Muscle layer of duodenum (tissue), 2 donors: Measurements from ENCODE around the gene RNF103.
"Not testable (repeated sequence)": the region's sequence is repeated elsewhere in the genome, so short reads cannot be mapped to it uniquely, and the experiment has no call there.

Source experiments
- H3K27ac ChIP-seq: one replicate; pipeline ENCODE4 v1.7.0; 2013; ENCODE audit warnings: mild to moderate bottlenecking, low read length
- H3K27me3 ChIP-seq: one replicate; pipeline ENCODE4 v1.7.0; 2013; ENCODE audit warnings: low read depth, mild to moderate bottlenecking, control low read depth, low read length
- H3K36me3 ChIP-seq, 2 donors: one replicate each; pipeline ENCODE4 v1.7.0; 2013; ENCODE audit warnings: low read length in 2 of 2, control low read depth in 1 of 2, mild to moderate bottlenecking in 1 of 2; ENCODE audit not compliant: insufficient read depth in 2 of 2, control insufficient read depth in 1 of 2
- H3K4me1 ChIP-seq, 2 donors: one replicate each; pipeline ENCODE4 v1.7.0; 2013; ENCODE audit warnings: low read length in 2 of 2, mild to moderate bottlenecking in 2 of 2, control low read depth in 1 of 2, moderate library complexity in 1 of 2; ENCODE audit not compliant: insufficient read depth in 2 of 2, control insufficient read depth in 1 of 2
- H3K4me3 ChIP-seq, 2 donors: one replicate each; pipeline ENCODE4 v1.7.0; 2013; ENCODE audit warnings: low read length in 2 of 2, low read depth in 1 of 2, mild to moderate bottlenecking in 1 of 2
- H3K9me3 ChIP-seq, 2 donors: one replicate each; pipeline ENCODE4 v1.7.0; 2013; ENCODE audit warnings: low read length in 2 of 2, control low read depth in 1 of 2, mild to moderate bottlenecking in 1 of 2; ENCODE audit not compliant: control insufficient read depth in 1 of 2
- donor health status: healthy.

Gene RNF103

GRCh38 chr2:86598966-86599365 is 24.7 kb downstream of the RNF103 start:
- H3K9me3 ChIP-seq = no peaks in the 10 kb centered on the region
- peaks cover 2 to 11% of the 10 kb centered on the region in 2 donors for H3K36me3 ChIP-seq
- no peak overlapping the region for H3K4me3 ChIP-seq
- no peak overlapping the region for H3K27ac ChIP-seq
- H3K27me3 ChIP-seq = no peaks in the 10 kb centered on the region
- peaks cover 0 to 5% of the 10 kb centered on the region in 2 donors for H3K4me1 ChIP-seq

DNA sequence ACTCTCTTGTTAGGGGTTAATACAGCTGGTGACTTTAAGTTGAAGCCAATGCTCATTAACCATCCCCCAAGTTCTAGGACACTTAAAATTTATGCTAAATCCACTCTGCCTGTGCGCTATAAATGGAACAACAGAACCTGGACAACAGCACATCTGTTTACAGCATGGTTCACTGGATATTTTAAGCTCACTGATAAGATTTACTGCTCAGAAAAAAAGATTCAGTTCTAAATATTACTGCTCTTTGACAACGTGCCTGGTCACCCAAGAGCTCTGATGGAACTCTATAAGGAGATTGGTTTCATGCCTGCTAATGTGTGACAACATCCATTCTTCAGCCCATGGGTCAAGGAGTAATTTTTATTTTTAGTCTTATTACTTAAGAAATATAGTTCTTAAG is 27.5 kb downstream of the RNF103 start:
- no peak overlapping the region for H3K4me3 ChIP-seq
- no peak overlapping the region for H3K27ac ChIP-seq
- H3K27me3 ChIP-seq = no peaks in the 10 kb centered on the region
- H3K9me3 ChIP-seq = no peaks in the 10 kb centered on the region
- no peaks in the 10 kb centered on the region for H3K36me3 ChIP-seq
- peaks cover 0 to 14% of the 10 kb centered on the region in 2 donors for H3K4me1 ChIP-seq

DNA sequence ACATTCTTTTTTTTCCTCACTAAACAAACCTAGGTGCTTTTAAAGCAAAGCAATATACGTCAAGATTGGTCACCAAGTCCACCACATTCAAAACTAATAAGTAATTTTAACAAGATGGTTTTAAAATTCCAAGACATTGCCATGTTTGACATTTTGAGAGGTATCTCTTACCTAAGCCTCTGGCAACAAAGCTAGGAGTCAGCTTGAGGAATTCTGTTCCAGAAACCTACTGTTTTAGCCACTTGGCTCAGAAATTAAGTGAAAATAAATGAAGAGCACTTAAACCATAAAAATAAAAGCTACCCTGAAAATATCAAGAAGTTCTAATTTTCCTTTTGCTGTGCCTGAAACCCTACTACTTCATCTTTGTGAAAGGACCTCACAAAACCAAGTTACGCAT is 30.4 kb downstream of the RNF103 start:
- Histone ChIP-seq H3K9me3 (no peaks in the 10 kb centered on the region), H3K36me3 (no peaks in the 10 kb centered on the region), H3K27ac (no peak overlapping the region), H3K27me3 (no peaks in the 10 kb centered on the region), H3K4me3 (no peak overlapping the region), H3K4me1 (peaks cover 0 to 14% of the 10 kb centered on the region in 2 donors)

GRCh38 chr2:86592547-86593230 is 31.0 kb downstream of the RNF103 start:
- Histone ChIP-seq H3K36me3 (no peaks in the 10 kb centered on the region), H3K4me3 (no peak overlapping the region), H3K4me1 (peaks cover 0 to 14% of the 10 kb centered on the region in 2 donors), H3K27ac (no peak overlapping the region), H3K9me3 (no peaks in the 10 kb centered on the region), H3K27me3 (no peaks in the 10 kb centered on the region)

DNA sequence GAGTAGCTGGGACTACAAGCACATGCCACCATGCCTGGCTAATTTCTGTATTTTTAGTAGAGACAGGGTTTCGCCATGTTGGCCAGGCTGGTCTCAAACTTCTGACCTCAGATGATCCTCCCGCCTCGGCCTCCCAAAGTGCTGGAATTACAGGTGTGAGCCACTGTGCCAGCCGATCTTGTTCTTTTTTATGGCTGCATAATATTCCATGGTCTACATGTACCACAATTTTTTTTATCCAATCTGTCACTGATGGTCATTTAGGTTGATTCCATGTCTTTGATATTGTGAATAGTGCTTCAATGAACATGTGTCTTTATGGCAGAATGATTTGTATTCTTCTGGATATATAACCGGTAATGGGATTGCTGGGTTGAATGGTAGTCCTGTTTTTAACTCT is 34.0 kb downstream of the RNF103 start:
- not testable (repeated sequence) for H3K9me3 ChIP-seq, H3K27me3 ChIP-seq, H3K4me1 ChIP-seq, H3K4me3 ChIP-seq, H3K36me3 ChIP-seq, H3K27ac ChIP-seq

- H3K36me3 ChIP-seq = no peaks in the 10 kb centered on the region
- no peaks in the 10 kb centered on the region for H3K9me3 ChIP-seq
- H3K4me3 ChIP-seq = no peak overlapping the region
- H3K27me3 ChIP-seq = no peaks in the 10 kb centered on the region
- no peaks in the 10 kb centered on the region for H3K4me1 ChIP-seq
- H3K27ac ChIP-seq = no peak overlapping the region
Observed at GRCh38 chr2:86584151-86584913, 39.3 kb downstream of the RNF103 start.

DNA sequence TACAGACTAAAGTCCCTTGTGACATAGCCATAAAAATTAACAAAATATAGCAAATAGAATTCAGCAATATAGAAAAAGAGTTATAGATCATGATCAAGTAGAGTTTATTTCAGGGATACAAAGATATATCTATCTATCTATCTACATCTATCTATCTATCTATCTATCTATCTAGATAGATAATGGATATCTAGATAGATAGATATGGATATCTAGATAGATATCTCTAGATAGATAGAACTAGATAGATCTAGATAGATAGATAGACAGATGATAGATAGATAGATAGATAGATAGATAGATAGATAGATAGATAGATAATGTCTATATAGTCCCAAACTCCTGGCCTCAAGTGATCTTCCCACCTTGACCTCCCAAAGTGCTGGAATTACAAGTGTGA is 43.1 kb downstream of the RNF103 start:
- Histone ChIP-seq H3K36me3 (no peaks in the 10 kb centered on the region), H3K9me3 (peaks cover 0 to 5% of the 10 kb centered on the region in 2 donors), H3K4me3 (no peak overlapping the region), H3K27me3 (no peaks in the 10 kb centered on the region), H3K4me1 (no peaks in the 10 kb centered on the region), H3K27ac (no peak overlapping the region)

DNA sequence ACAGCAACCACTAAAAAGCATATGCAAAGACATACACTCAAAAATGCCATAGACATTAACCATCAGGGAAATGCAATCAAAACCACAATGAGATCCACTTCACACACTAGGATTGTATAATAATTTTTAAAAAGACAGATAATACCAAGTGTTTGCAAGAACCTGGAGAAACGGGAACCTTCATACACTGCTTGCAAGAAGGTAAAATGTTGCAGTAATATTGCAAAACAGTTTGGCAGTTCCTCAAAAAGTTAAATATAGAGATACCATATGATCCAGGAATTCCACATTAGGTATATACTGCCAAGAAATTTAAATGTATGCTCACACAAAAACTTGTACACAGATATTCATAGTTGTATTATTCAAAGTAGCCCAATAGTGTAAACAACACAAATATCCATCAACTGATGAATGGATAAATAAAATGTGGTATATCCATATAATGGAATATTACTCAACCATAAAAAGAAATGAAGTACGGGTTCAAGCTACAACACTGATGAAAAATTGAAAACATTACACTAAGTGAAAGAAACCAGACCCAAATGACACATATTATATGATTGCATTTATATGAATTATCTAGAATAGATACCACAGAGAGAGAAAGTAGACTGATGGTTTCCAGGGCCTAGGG is 45.7 kb downstream of the RNF103 start:
- Histone ChIP-seq H3K27ac (no peak overlapping the region), H3K4me1 (no peaks in the 10 kb centered on the region), H3K4me3 (no peak overlapping the region), H3K9me3 (peaks cover 0 to 5% of the 10 kb centered on the region in 2 donors), H3K27me3 (no peaks in the 10 kb centered on the region), H3K36me3 (no peaks in the 10 kb centered on the region)

DNA sequence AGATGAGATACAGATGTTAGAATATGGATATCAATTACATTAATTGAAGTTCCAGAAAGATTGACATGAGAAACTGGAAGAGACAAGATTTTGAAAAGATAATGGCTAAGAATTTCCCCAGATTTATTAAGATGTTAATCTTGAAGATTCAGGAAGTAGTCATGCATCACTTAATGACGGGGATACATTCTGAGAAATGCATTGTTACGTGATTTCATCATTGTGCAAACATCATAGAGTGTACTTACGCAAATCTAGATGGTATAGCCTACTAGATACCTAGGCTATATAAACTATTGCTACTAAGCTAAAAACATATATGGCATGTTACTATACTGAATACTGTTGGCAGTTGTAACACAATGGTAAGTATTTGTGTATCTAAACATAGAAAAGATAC is 53.6 kb downstream of the RNF103 start:
- H3K9me3 ChIP-seq = no peaks in the 10 kb centered on the region

DNA sequence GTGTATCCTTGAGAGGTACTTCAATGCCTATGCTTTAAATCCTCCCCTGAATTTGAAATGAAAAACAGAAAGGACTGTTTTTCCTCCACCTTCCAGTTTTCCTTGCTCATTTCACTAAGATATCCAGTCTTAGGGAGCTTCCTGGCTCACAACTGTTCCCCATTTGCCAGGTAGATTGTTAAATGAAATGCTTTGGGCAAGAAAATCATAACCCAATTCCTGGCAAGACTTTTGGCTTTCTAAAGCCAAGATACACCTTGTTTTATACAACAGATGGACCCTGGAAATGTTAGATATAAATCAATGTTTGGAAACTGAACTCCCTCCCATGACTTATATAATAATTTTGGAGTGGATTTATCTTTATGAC is 56.9 kb downstream of the RNF103 start:
- no peak overlapping the region for H3K27ac ChIP-seq
- no peaks in the 10 kb centered on the region for H3K27me3 ChIP-seq
- peaks cover 4% of the 10 kb centered on the region in 2 donors for H3K4me1 ChIP-seq
- no peaks in the 10 kb centered on the region for H3K9me3 ChIP-seq
- peaks cover 0 to 4% of the 10 kb centered on the region in 2 donors for H3K36me3 ChIP-seq
- H3K4me3 ChIP-seq = no peak overlapping the region

More for the DNA sequence above, 53.6 kb downstream of the RNF103 start:
- no peaks in the 10 kb centered on the region for H3K27me3 ChIP-seq
- no peak overlapping the region for H3K27ac ChIP-seq
- no peaks in the 10 kb centered on the region for H3K4me1 ChIP-seq
- no peak overlapping the region for H3K4me3 ChIP-seq
- no peaks in the 10 kb centered on the region for H3K36me3 ChIP-seq

DNA sequence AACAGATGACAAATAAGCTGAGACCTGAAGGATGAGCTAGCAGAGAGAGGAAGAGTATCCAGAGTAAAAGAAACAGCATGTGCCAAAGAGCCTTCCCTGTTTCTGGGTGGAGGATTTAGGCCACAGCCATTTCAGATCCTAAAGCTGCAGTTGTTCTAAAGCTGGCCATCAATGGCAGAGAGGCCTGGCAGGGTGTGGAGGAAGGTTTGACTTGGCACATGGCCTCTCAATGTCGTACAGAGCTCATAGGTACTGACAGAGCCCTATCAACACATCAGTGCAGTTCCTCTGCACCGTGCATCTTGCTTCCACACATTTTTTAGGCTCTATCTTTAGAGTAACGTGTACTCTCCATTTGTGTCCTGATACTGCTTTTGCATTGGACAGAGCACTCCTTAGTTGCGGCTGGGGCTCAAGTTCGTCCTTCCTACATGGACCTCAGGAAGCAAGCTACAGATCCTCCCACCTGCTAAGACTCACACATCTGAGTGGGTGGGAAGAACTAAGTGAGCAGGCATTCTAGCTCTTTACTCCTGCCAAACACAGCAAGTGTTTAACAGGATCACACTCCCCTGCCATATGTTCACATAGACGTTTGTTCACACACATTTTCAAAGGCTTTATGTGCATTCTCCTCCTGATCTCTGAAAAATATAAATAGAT is 57.4 kb downstream of the RNF103 start:
- Histone ChIP-seq H3K4me3 (no peak overlapping the region), H3K27ac (no peak overlapping the region), H3K4me1 (peaks cover 4 to 9% of the 10 kb centered on the region in 2 donors), H3K9me3 (no peaks in the 10 kb centered on the region), H3K27me3 (no peaks in the 10 kb centered on the region), H3K36me3 (peaks cover 0 to 4% of the 10 kb centered on the region in 2 donors)
